TTC549 (cell line): ENCODE data around the gene TRIM14.
"Not testable (repeated sequence)": the region's sequence is repeated elsewhere in the genome, so short reads cannot be mapped to it uniquely, and the experiment has no call there.

Experiments
- FAIRE-seq: peaks from 2 replicates; lab custom pipeline; 2012; peaks lifted over from hg19 to GRCh38; lab: Jason Lieb, UNC

Gene TRIM14

GRCh38 chr9:98107926-98108325, 11.1 kb downstream of the TRIM14 start:
- FAIRE-seq, result no peak

GRCh38 chr9:98105006-98105405, 14.0 kb downstream of the TRIM14 start:
- no peak for FAIRE-seq

- no peak for FAIRE-seq
Measured at GRCh38 chr9:98104445-98104881, 14.6 kb downstream of the TRIM14 start.

GRCh38 chr9:98101868-98102273, 17.2 kb downstream of the TRIM14 start:
- FAIRE-seq, result no peak

- FAIRE-seq, result no peak
Measured at GRCh38 chr9:98101416-98101815, 17.6 kb downstream of the TRIM14 start.

- FAIRE-seq, result no peak
Measured at GRCh38 chr9:98100456-98100855, 18.6 kb downstream of the TRIM14 start.

- FAIRE-seq, result no peak
Measured at GRCh38 chr9:98099898-98100297, 19.1 kb downstream of the TRIM14 start.

GRCh38 chr9:98099346-98099745, 19.7 kb downstream of the TRIM14 start:
- FAIRE-seq, result no peak

- FAIRE-seq, result no peak
Measured at GRCh38 chr9:98097836-98098235, 21.2 kb downstream of the TRIM14 start.

- no peak for FAIRE-seq
Measured at GRCh38 chr9:98096091-98096490, 22.9 kb downstream of the TRIM14 start.

- no peak for FAIRE-seq
Measured at GRCh38 chr9:98095401-98095800, 23.6 kb downstream of the TRIM14 start.

- FAIRE-seq, result no peak
Measured at GRCh38 chr9:98094851-98095250, 24.2 kb downstream of the TRIM14 start.

GRCh38 chr9:98094316-98094715, 24.7 kb downstream of the TRIM14 start:
- FAIRE-seq, result no peak

GRCh38 chr9:98092613-98092931, 26.4 kb downstream of the TRIM14 start:
- FAIRE-seq, result no peak

- no peak for FAIRE-seq
Measured at GRCh38 chr9:98091735-98092612, 27.0 kb downstream of the TRIM14 start.

- FAIRE-seq, result not testable (repeated sequence)
Measured at GRCh38 chr9:98090674-98091073, 28.3 kb downstream of the TRIM14 start.

- no peak for FAIRE-seq
Measured at GRCh38 chr9:98087420-98088354, 31.3 kb downstream of the TRIM14 start.

GRCh38 chr9:98086461-98086860, 32.6 kb downstream of the TRIM14 start:
- no peak for FAIRE-seq

- FAIRE-seq, result no peak
Measured at GRCh38 chr9:98085944-98086343, 33.1 kb downstream of the TRIM14 start.

GRCh38 chr9:98085058-98085457, 34.0 kb downstream of the TRIM14 start:
- no peak for FAIRE-seq

- no peak for FAIRE-seq
Measured at GRCh38 chr9:98084396-98084795, 34.6 kb downstream of the TRIM14 start.

- FAIRE-seq, result no peak
Measured at GRCh38 chr9:98083566-98084183, 35.3 kb downstream of the TRIM14 start.

GRCh38 chr9:98083061-98083501, 35.9 kb downstream of the TRIM14 start:
- FAIRE-seq, result no peak
